Vagina (tissue), 2 donors: Measurements from ENCODE around the gene VSIG8.

Experiments
- CTCF ChIP-seq, 3 experiments: fragments of 450-650 bp in 2 of 3; fragments of 200-600 bp in 1 of 3; sonication (generic) in 1 of 3; IDR thresholded peaks; one replicate each; pipeline ENCODE4 v1.5.1; 2017 to 2019; ENCODE audit warnings: antibody characterized with exemption in 3 of 3, mild to moderate bottlenecking in 2 of 3, moderate library complexity in 2 of 3
- POLR2A ChIP-seq, 2 donors: fragments of 450-650 bp; IDR thresholded peaks; one replicate each; pipeline ENCODE4 v1.6.1; 2017; ENCODE audit warnings: antibody characterized with exemption in 2 of 2, mild to moderate bottlenecking in 2 of 2, moderate library complexity in 2 of 2

GRCh38 chr1:159889202-159889601, 26.7 kb upstream of the VSIG8 start:
- TF ChIP-seq POLR2A (IDR thresholded peaks at IDR 0.05), result no peak
- TF ChIP-seq CTCF (IDR thresholded peaks at IDR 0.05), result peak in 1 of 3 experiments; percentile 6
